ENCODE data around the gene ZG16B. TPM values are rescaled to one million over a fixed set of nuclear protein-coding genes. Genes with fewer than 3 reads are reported as not detected.

The ZG16B gene
- polyA plus RNA-seq, 1 experiment: 0.10 TPM

- H3K27me3 ChIP-seq (ENCODE audit: control insufficient read depth, insufficient read depth, low read length): peaks cover 28% of the 10 kb centered on the region
- no peak for TF ChIP-seq CTCF (IDR thresholded peaks at IDR 0.05; ENCODE audit: insufficient read depth, low read depth, low read length)
- no peak for DNase-seq (ENCODE audit: low read depth)
- POLR2A ChIA-PET: no interaction called here
- no peak overlapping the region for H3K4me3 ChIP-seq (ENCODE audit: low read depth, low read length)
- CTCF ChIA-PET: no interaction called here
- no peaks in the 10 kb centered on the region for H3K36me3 ChIP-seq (ENCODE audit: control insufficient read depth, insufficient read depth, low read length)
Observed at GRCh38 chr16:2790631-2791030, 39.5 kb upstream of the ZG16B start.

- Histone ChIP-seq H3K36me3 (ENCODE audit: control insufficient read depth, insufficient read depth, low read length) (no peaks in the 10 kb centered on the region), H3K27me3 (ENCODE audit: control insufficient read depth, insufficient read depth, low read length) (peaks cover 23% of the 10 kb centered on the region), H3K4me3 (ENCODE audit: low read depth, low read length) (no peak overlapping the region)
- ChIA-PET CTCF (no interaction called here), POLR2A (no interaction called here)
- DNase-seq (ENCODE audit: low read depth): no peak
- no peak for TF ChIP-seq CTCF (IDR thresholded peaks at IDR 0.05; ENCODE audit: insufficient read depth, low read depth, low read length)
Observed at GRCh38 chr16:2791174-2791573, 38.9 kb upstream of the ZG16B start.

GRCh38 chr16:2792940-2793339 is 37.2 kb upstream of the ZG16B start:
- no peak for TF ChIP-seq CTCF (IDR thresholded peaks at IDR 0.05; ENCODE audit: insufficient read depth, low read depth, low read length)
- no peak for DNase-seq (ENCODE audit: low read depth)
- Histone ChIP-seq H3K36me3 (ENCODE audit: control insufficient read depth, insufficient read depth, low read length) (no peaks in the 10 kb centered on the region), H3K4me3 (ENCODE audit: low read depth, low read length) (no peak overlapping the region), H3K27me3 (ENCODE audit: control insufficient read depth, insufficient read depth, low read length) (peaks cover 17% of the 10 kb centered on the region)
- ChIA-PET POLR2A (no interaction called here), CTCF (interaction anchor here (1.5 kb wide), 1 partner anchor 14 kb away, joined by 4 read pairs; no protein-coding TSS in a partner anchor)

- Histone ChIP-seq H3K27me3 (ENCODE audit: control insufficient read depth, insufficient read depth, low read length) (peaks cover 8% of the 10 kb centered on the region), H3K36me3 (ENCODE audit: control insufficient read depth, insufficient read depth, low read length) (no peaks in the 10 kb centered on the region), H3K4me3 (ENCODE audit: low read depth, low read length) (no peak overlapping the region)
- no peak for DNase-seq (ENCODE audit: low read depth)
- no peak for TF ChIP-seq CTCF (IDR thresholded peaks at IDR 0.05; ENCODE audit: insufficient read depth, low read depth, low read length)
- CTCF ChIA-PET: no interaction called here
- POLR2A ChIA-PET: no interaction called here
Observed at GRCh38 chr16:2795395-2796143, 34.5 kb upstream of the ZG16B start.

GRCh38 chr16:2798723-2799204 is 31.3 kb upstream of the ZG16B start:
- peaks cover 3% of the 10 kb centered on the region; the same call in 1 of the 2 replicates for H3K27me3 ChIP-seq (ENCODE audit: control insufficient read depth, insufficient read depth, low read length)
- no peak overlapping the region for H3K4me3 ChIP-seq (ENCODE audit: low read depth, low read length)
- H3K36me3 ChIP-seq (ENCODE audit: control insufficient read depth, insufficient read depth, low read length): no peaks in the 10 kb centered on the region
- DNase-seq (ENCODE audit: low read depth): no peak
- POLR2A ChIA-PET: no interaction called here
- TF ChIP-seq CTCF (IDR thresholded peaks at IDR 0.05; ENCODE audit: insufficient read depth, low read depth, low read length): no peak
- CTCF ChIA-PET: interaction anchor here (1.0 kb wide), 1 partner anchor 14 kb away, joined by 3 read pairs; no protein-coding TSS in a partner anchor
